Measurements from ENCODE around the gene EIPR1.
"Not testable (repeated sequence)": the region's sequence is repeated elsewhere in the genome, so short reads cannot be mapped to it uniquely, and the experiment has no call there.

Gene EIPR1

DNA sequence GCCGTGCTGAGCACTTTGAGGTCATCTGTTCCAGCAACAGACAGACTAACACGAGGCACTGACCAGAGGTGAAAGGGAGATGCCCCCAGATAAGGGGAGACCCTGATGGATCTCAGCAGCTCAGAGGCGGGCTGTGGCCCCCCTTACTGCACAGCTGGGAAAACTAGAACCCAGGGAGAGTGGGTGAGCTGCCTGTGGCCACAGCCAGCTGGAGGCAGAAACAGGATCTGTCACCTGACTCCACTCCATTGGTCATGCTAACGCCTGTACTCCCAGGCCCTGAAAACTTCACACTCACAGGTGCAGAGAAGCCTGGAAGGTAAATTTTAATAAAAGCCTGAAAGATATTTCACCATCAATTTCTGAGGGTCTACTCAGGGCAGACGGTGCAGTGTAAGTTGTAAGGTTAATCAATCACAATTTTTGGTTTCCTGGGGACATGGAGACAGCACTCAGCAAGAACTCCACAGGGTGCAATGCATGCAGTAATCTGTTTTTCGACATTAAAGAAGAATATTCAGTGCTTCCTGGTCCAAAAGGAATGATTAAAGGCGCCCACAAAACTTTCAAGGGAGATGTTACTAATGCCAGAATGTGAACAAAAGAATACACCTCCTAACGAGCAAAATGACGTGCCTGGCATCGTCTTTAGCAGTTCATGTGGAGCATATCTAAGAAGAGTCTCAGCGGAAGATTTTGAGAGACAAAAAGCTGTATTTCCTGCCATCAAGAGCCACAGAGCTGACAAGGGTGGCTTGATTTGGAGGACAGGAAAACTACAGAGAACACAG is 173.4 kb downstream of the EIPR1 start:
- no peak for DNase-seq

DNA sequence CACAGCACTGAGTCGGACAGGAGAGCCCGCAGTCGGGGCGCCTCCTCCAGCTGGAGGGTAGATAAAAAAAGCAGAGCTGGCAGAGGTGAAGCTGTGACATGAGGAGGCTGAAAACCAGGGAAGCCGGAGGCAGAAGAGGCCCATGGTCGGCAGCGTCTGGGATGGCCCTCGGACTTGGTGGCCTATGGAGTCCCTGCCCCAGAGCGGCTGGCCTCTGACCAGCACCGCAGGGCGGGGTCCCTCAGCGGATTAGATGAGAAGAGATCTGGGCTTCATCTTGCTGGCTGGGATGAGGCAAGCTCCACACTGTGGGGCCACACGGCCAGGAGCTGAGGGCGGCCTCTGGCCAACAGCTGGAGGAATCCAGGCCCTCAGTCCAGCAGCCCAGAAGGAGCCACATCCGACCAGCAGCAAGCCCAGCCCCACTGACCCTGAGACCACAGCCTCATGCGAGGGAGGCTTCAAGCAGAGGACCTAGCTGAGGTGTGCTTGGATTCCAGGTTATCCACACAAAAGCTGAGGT is 174.1 kb downstream of the EIPR1 start:
- no peak for DNase-seq

DNA sequence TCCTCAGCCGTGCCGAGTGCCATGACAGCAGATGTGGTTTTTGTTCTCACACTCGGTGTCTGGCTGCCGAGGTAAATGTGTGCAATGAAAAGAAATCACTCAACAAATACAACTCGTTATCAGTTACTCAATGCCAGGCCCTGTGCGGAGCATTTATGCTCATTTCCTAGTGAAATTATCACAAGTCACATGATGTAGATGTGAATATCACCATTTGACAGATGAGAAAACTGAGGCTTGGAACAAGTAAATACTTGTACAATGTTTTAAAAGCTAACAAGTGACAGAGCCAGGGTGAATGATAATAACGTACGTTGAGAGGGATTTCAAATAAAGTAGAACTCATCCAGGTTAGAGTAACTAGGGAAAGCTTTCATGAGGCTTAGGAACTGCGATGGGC is 174.7 kb downstream of the EIPR1 start:
- no peak for DNase-seq

DNA sequence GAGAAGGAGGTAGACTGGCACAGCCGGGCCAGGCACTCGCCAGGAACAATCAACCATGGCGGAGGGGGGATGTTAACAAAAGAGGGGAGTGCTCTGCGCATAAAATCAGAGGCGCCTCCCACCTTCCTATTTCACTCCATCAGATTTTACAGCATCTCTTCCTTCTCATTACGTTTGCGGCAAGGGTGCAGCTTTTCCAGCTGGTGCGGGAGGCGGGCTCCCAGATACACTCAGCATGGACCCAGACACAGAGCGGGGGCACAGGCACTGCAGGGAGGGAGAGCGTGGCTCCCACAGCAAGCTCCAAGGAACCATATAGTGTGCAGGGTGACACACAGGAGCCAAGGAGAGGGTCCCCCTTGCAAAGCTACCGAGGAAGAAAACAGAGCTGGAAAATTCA is 176.3 kb downstream of the EIPR1 start:
- DNase-seq = no peak

GRCh38 chr2:3200420-3200939 is 177.1 kb downstream of the EIPR1 start:
- DNase-seq = no peak

DNA sequence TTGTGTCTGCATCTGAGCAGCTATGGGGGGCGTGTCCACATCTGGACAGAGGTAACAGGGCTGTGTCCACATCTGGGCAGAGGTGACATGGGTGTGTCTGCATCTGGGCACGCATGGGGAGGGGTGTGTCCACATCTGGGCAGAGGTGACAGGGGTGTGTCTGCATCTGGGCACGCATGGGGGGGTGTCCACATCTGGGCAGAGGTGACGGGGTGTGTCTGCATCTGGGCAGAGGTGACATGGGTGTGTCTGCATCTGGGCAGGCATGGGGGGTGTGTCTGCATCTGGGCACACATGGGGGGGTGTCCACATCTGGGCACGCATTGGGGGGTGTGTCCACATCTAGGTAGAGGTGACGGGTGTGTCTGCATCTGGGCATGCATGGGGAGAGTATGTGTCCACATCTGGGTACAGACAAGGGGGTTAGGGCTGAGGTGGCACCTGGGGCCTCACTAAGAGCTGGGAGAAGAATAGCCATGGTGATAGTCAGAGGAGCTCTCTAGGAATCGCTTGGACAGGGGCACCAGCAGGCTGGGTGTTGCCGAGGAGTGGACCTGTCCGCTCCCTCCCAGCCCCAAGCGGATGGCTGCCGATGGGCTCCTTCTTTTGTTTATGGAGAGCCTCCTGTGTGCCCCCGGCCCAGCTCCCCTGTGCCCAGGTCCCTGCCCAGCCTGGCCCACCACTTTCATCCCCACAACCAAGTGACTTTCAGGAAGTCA is 177.8 kb downstream of the EIPR1 start:
- DNase-seq = no peak

GRCh38 chr2:3198671-3199192 is 178.9 kb downstream of the EIPR1 start:
- not testable (repeated sequence) for DNase-seq

GRCh38 chr2:3198119-3198518 is 179.5 kb downstream of the EIPR1 start:
- DNase-seq = no peak

- no peak for DNase-seq
Measured at GRCh38 chr2:3197308-3197707, 180.3 kb downstream of the EIPR1 start.

- no peak for DNase-seq
Measured at GRCh38 chr2:3196716-3197115, 180.9 kb downstream of the EIPR1 start.

- DNase-seq = no peak
Measured at GRCh38 chr2:3195641-3196476, 181.8 kb downstream of the EIPR1 start.

DNA sequence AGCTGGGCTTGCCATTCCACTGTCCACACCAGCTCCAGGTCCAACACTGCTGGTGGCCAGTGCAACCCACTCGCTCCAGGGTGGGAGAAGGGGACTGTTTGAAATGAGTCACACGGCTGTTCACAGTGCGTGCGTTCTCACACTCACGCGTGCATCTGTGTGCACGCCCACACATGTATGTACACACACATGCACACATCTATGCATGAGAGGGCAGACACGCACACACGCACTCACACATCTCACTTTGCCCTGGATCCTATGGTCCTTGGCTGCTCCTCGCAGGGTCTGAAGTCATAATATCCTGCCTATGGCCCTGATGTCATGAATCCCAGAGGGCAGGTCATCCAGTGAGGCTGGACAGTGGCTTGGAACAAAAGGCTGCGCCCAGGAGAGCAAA is 182.8 kb downstream of the EIPR1 start:
- DNase-seq = no peak

- DNase-seq = no peak
Measured at GRCh38 chr2:3193443-3194330, 183.9 kb downstream of the EIPR1 start.

- DNase-seq = no peak
Measured at GRCh38 chr2:3192920-3193319, 184.7 kb downstream of the EIPR1 start.

DNA sequence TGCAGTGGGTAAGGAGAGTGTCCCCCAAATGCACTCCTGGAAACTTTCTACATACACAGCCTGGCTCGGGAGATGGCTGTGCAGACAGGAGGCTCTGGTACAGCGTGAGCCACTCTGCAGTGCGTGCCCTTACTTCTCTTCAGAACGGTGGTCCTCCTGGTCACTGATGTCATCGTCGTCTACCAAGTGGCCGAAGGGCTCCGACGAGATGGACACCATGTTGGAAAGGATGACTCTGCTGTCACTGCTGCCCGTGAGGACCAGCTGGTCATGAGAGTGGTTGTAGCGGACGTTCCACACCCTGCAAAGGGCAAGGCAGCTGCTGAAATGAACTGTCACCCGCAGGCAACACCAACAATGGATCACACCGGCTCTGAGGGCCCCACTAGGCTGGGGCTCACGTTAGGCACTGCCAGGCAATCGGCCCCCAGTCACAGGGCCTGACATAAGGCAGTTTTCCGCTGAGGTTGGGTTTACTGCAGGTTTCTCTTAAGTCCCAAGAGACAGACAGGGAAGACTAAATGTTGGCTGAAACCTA is 185.3 kb downstream of the EIPR1 start:
- DNase-seq = no peak

DNA sequence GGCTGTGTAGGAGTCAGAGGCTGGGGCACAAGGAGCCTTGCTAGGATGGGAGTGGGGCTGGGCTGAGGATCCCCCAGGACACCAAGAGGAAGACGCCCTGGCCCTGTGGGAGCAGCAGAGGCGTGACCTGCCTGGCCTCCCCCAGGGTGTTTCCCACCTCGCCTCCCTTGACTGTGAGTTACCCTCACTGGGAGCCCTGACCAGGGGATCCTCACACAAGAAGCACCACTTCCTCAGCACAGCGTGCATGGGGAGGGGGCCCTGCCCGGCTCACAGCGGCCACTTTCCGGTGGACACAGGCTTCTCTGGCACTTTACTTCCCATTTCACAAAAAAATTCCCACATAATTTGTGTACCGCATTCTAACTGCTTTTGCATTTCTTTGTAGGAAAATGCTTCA is 187.7 kb downstream of the EIPR1 start:
- no peak for DNase-seq

GRCh38 chr2:3189076-3189591 is 188.5 kb downstream of the EIPR1 start:
- DNase-seq = no peak

- DNase-seq = no peak
Measured at GRCh38 chr2:3188405-3188946, 189.1 kb downstream of the EIPR1 start.

GRCh38 chr2:3187467-3187866 is 190.2 kb downstream of the EIPR1 start:
- DNase-seq = no peak

DNA sequence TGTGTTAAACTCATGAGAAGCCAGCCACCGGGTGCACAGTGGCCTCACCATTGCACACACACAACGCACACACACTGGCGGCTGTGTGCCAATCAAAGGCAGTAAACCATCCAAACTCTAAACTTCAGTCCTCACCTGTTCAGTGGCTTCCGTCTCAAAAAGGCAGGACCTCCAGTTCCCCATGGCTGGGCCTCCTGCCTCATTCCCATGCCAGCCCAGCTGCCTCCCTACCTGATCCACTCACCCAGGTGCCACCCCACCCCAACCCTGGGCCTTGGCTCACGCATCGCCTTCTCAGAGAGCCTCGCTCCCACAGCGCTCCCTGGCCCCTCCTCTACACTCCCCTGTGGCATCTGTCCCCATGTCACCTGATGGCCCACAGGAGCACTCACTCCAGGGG is 190.9 kb downstream of the EIPR1 start:
- DNase-seq = no peak

DNA sequence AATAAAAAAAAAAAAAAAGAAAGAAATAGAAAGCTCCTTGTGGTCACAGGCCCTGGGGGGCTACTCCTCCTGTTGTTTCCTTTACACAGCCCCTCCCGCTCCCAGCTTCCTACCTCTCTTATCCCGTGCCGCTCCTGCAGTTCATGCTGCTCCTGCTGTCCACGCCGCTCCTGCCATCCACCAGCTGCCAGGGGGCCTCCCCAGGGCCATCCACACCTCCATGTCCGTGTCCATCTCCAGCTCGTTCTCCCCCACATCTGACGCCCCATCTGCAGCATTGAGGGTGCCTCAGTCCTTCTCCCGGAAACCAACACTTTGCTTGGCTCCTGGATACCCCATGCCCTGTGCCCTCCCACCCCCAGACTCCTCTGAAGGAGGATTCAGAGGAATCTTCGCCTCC is 191.7 kb downstream of the EIPR1 start:
- DNase-seq = no peak
